ENCODE data around the gene TIMMDC1.

Gene TIMMDC1

GRCh38 chr3:119498186-119499011 is at the start of gene TIMMDC1:
TIMMDC1 (plus strand) TSS chr3:119498547; CDS start chr3:119498734, 187 bp downstream.
- peak; percentile 98 for DNase-seq (ENCODE audit: low spot score)

- no peak for DNase-seq (ENCODE audit: low spot score)
Observed at GRCh38 chr3:119453822-119454221, 44.5 kb upstream of the TIMMDC1 start.

- no peak for DNase-seq (ENCODE audit: low spot score)
Observed at GRCh38 chr3:119456469-119456868, 41.9 kb upstream of the TIMMDC1 start.

- no peak for DNase-seq (ENCODE audit: low spot score)
Observed at GRCh38 chr3:119457246-119457645, 41.1 kb upstream of the TIMMDC1 start.

GRCh38 chr3:119463171-119464169 is 34.9 kb upstream of the TIMMDC1 start, which contains the start of gene TMEM39A:
TMEM39A (minus strand) TSS chr3:119463615; CDS start chr3:119462074, 1,541 bp downstream.
- DNase-seq (ENCODE audit: low spot score): peak; percentile 99

- no peak for DNase-seq (ENCODE audit: low spot score)
Observed at GRCh38 chr3:119468041-119468440, 30.3 kb upstream of the TIMMDC1 start.

GRCh38 chr3:119469418-119470189 is 28.7 kb upstream of the TIMMDC1 start:
- DNase-seq (ENCODE audit: low spot score): no peak

- DNase-seq (ENCODE audit: low spot score): no peak
Observed at GRCh38 chr3:119470866-119471265, 27.5 kb upstream of the TIMMDC1 start.

GRCh38 chr3:119481079-119481478 is 17.3 kb upstream of the TIMMDC1 start:
- no peak for DNase-seq (ENCODE audit: low spot score)

- no peak for DNase-seq (ENCODE audit: low spot score)
Observed at GRCh38 chr3:119483101-119483500, 15.2 kb upstream of the TIMMDC1 start.

GRCh38 chr3:119485563-119485962 is 12.8 kb upstream of the TIMMDC1 start:
- no peak for DNase-seq (ENCODE audit: low spot score)

- DNase-seq (ENCODE audit: low spot score): no peak
Observed at GRCh38 chr3:119490153-119490552, 8.2 kb upstream of the TIMMDC1 start.

- DNase-seq (ENCODE audit: low spot score): no peak
Observed at GRCh38 chr3:119492128-119492527, 6.2 kb upstream of the TIMMDC1 start.

- no peak for DNase-seq (ENCODE audit: low spot score)
Observed at GRCh38 chr3:119492810-119493209, 5.5 kb upstream of the TIMMDC1 start.

- DNase-seq (ENCODE audit: low spot score): peak; percentile 18
Observed at GRCh38 chr3:119494597-119494996, 3.8 kb upstream of the TIMMDC1 start.

- peak; percentile 12 for DNase-seq (ENCODE audit: low spot score)
Observed at GRCh38 chr3:119497820-119498185, 544 bp upstream of the TIMMDC1 start.

GRCh38 chr3:119500265-119500664 is 1.9 kb downstream of the TIMMDC1 start:
- no peak for DNase-seq (ENCODE audit: low spot score)

- DNase-seq (ENCODE audit: low spot score): no peak
Observed at GRCh38 chr3:119500901-119501300, 2.6 kb downstream of the TIMMDC1 start.

GRCh38 chr3:119506631-119507030 is 8.3 kb downstream of the TIMMDC1 start:
- DNase-seq (ENCODE audit: low spot score): no peak

- DNase-seq (ENCODE audit: low spot score): no peak
Observed at GRCh38 chr3:119507404-119507803, 9.1 kb downstream of the TIMMDC1 start.

- DNase-seq (ENCODE audit: low spot score): no peak
Observed at GRCh38 chr3:119508172-119508845, 10.0 kb downstream of the TIMMDC1 start.

Data from HuH-7 (cell line).